Keratinocyte (primary cell): ENCODE measurements around the gene ERICH6B. TPM values are rescaled to one million over a fixed set of nuclear protein-coding genes. Genes with fewer than 3 reads are reported as not detected.

Source experiments
- DNase-seq: peaks from one replicate; pipeline ENCODE4 v3.0.0-alpha.2; 2011; ENCODE audit warnings: low read depth, missing footprints, low spot score
- FAIRE-seq: peaks from 2 replicates; lab custom pipeline; 2011; peaks lifted over from hg19 to GRCh38; lab: Jason Lieb, UNC
- H2AFZ ChIP-seq: 2 replicates; pipeline ENCODE4 v1.6.0; 2012; ENCODE audit warnings: low read length, control low read depth, inconsistent platforms; ENCODE audit not compliant: control insufficient read depth
- H3K27ac ChIP-seq: 2 replicates; pipeline ENCODE4 v1.5.1; 2011; ENCODE audit warnings: low read length; ENCODE audit not compliant: control insufficient read depth, insufficient read depth
- H3K27me3 ChIP-seq: 3 replicates; pipeline ENCODE4 v1.6.0; 2011; ENCODE audit warnings: low read length; ENCODE audit not compliant: control insufficient read depth, insufficient read depth; ENCODE audit errors: extremely low read depth
- H3K36me3 ChIP-seq, 2 experiments: 2 replicates in 1 of 2; 3 replicates in 1 of 2; pipeline ENCODE4 v1.5.1; 2011; ENCODE audit warnings: low read length in 2 of 2, mild to moderate bottlenecking in 1 of 2; ENCODE audit not compliant: control insufficient read depth in 2 of 2, insufficient read depth in 2 of 2; ENCODE audit errors: extremely low read depth in 1 of 2
- H3K4me1 ChIP-seq: 3 replicates; pipeline ENCODE4 v1.5.1; 2011; ENCODE audit warnings: low read length; ENCODE audit not compliant: control insufficient read depth, insufficient read depth; ENCODE audit errors: extremely low read depth
- H3K4me2 ChIP-seq: 3 replicates; pipeline ENCODE4 v1.6.0; 2011; ENCODE audit warnings: low read depth, low read length; ENCODE audit not compliant: control insufficient read depth, insufficient read depth; ENCODE audit errors: extremely low read depth
- H3K4me3 ChIP-seq, 3 experiments: fragments of 200-600 bp in 1 of 3; sonication (generic) in 1 of 3; 2 replicates in 2 of 3; 3 replicates in 1 of 3; pipeline ENCODE4 v1.5.1; 2011 to 2016; ENCODE audit warnings: low read length in 3 of 3, mild to moderate bottlenecking in 3 of 3, control low read depth in 2 of 3, inconsistent platforms in 1 of 3, low read depth in 1 of 3, mixed read lengths in 1 of 3, mixed run types in 1 of 3, moderate library complexity in 1 of 3; ENCODE audit not compliant: control insufficient read depth in 2 of 3, insufficient read depth in 2 of 3; ENCODE audit errors: extremely low read depth in 1 of 3
- H3K79me2 ChIP-seq: 2 replicates; pipeline ENCODE4 v1.6.0; 2012; ENCODE audit warnings: low read length; ENCODE audit not compliant: control insufficient read depth, insufficient read depth
- H3K9ac ChIP-seq: 3 replicates; pipeline ENCODE4 v1.6.0; 2011; ENCODE audit warnings: low read length; ENCODE audit not compliant: control insufficient read depth, insufficient read depth; ENCODE audit errors: extremely low read depth
- H3K9me1 ChIP-seq: 3 replicates; pipeline ENCODE4 v1.6.0; 2011; ENCODE audit warnings: low read length; ENCODE audit not compliant: control insufficient read depth, insufficient read depth; ENCODE audit errors: extremely low read depth
- H3K9me3 ChIP-seq: 2 replicates; pipeline ENCODE4 v1.5.1; 2012; ENCODE audit warnings: low read depth, low read length; ENCODE audit not compliant: control insufficient read depth
- H4K20me1 ChIP-seq: 3 replicates; pipeline ENCODE4 v1.6.0; 2011; ENCODE audit warnings: low read length; ENCODE audit not compliant: control insufficient read depth, insufficient read depth; ENCODE audit errors: extremely low read depth
- CTCF ChIP-seq, 3 experiments: IDR thresholded peaks in 1 of 3; conservative IDR thresholded peaks in 1 of 3; optimal IDR thresholded peaks in 1 of 3; 2 replicates in 2 of 3; 3 replicates in 1 of 3; pipeline versions ENCODE3 to v1.5.1; 2011; ENCODE audit warnings: low read length in 3 of 3, mild to moderate bottlenecking in 3 of 3, moderate library complexity in 2 of 3, control low read depth in 1 of 3, inconsistent platforms in 1 of 3; ENCODE audit not compliant: insufficient read depth in 2 of 3; ENCODE audit errors: extremely low read depth in 1 of 3
- EZH2 ChIP-seq: IDR thresholded peaks from one replicate; pipeline ENCODE4 v1.6.1; 2012; ENCODE audit warnings: inconsistent platforms, mild to moderate bottlenecking, low read length, moderate library complexity
- dilution Hi-C: fragments of 300-500 bp; cut with MboI; formaldehyde crosslinking; loops from one replicate; pipeline ENCODE4 v1.7.0; 2020; ENCODE audit warnings: low sequenced_read_pairs; ENCODE audit not compliant: extremely low pct_ligation_motif_present
- polyA plus RNA-seq, 5 experiments: library from polyadenylated mRNA; depleted of rRNA in 3 of 5; stranded (reverse) in 3 of 5; stranded (forward) in 1 of 5; unstranded in 1 of 5; fragments of >200 nt; gene quantifications; 1 replicate in 1 of 5; 2 replicates in 3 of 5; 3 replicates in 1 of 5; pipeline versions ENCODE4 v1.2.1 to v1.2.3, GENCODE V29; 2011 to 2012; ENCODE audit warnings: missing spikeins in 2 of 5, low read depth in 1 of 5, low replicate concordance in 1 of 5

The ERICH6B gene
- polyA plus RNA-seq, 1 donor (not counting 4 experiments of a cell fraction or from before 2014, with no cell fraction given), result not detected

- Histone ChIP-seq H3K36me3 (peaks cover 16 to 42% of the 10 kb centered on the region in 2 experiments), H3K4me2 (no peak overlapping the region), H3K4me1 (peaks cover 21% of the 10 kb centered on the region), H2AFZ (no peak overlapping the region), H3K9ac (no peak overlapping the region), H3K27ac (no peak overlapping the region), H3K9me1 (no peaks in the 10 kb centered on the region), H3K4me3 (no peak overlapping the region), H3K9me3 (no peaks in the 10 kb centered on the region), H3K27me3 (no peaks in the 10 kb centered on the region), H3K79me2 (peaks cover 1% of the 10 kb centered on the region), H4K20me1 (no peaks in the 10 kb centered on the region)
- no peak for FAIRE-seq
- no peak for DNase-seq
- TF ChIP-seq EZH2 (no peak), CTCF (optimal IDR thresholded peaks at IDR 0.05 in 1 of 3, IDR thresholded peaks at IDR 0.05 in 1 of 3, conservative IDR thresholded peaks at IDR 0.05 in 1 of 3; ENCODE audit: extremely low read depth in 1 of 3, insufficient read depth in 2 of 3, low read length in 3 of 3) (no peak)
- dilution Hi-C loops, result no loop called here
These were observed 96.0 kb downstream of the ERICH6B start for GRCh38 chr13:45519493-45519892.

- no peak for TF ChIP-seq EZH2
- no peak for TF ChIP-seq CTCF (optimal IDR thresholded peaks at IDR 0.05 in 1 of 3, IDR thresholded peaks at IDR 0.05 in 1 of 3, conservative IDR thresholded peaks at IDR 0.05 in 1 of 3; ENCODE audit: extremely low read depth in 1 of 3, insufficient read depth in 2 of 3, low read length in 3 of 3)
- no peak overlapping the region for H2AFZ ChIP-seq
- peak; percentile 92 for FAIRE-seq
- peak overlapping the region; percentile 22 for H3K27ac ChIP-seq
- H3K36me3 ChIP-seq, result peaks cover 14 to 42% of the 10 kb centered on the region in 2 experiments
- dilution Hi-C loops, result no loop called here
- no peak overlapping the region for H3K4me2 ChIP-seq
- peak; percentile 25 for DNase-seq
- peaks cover 1% of the 10 kb centered on the region for H3K79me2 ChIP-seq
- no peak overlapping the region for H3K4me3 ChIP-seq
- H3K9me3 ChIP-seq, result no peaks in the 10 kb centered on the region
- H4K20me1 ChIP-seq, result no peaks in the 10 kb centered on the region
- no peak overlapping the region for H3K9ac ChIP-seq
- no peaks in the 10 kb centered on the region for H3K9me1 ChIP-seq
- peaks cover 21% of the 10 kb centered on the region for H3K4me1 ChIP-seq
- no peaks in the 10 kb centered on the region for H3K27me3 ChIP-seq
These were observed 96.9 kb downstream of the ERICH6B start for GRCh38 chr13:45518525-45519245.
